Measurements from ENCODE around the gene MT1A. TPM values are rescaled to one million over a fixed set of nuclear protein-coding genes. Genes with fewer than 3 reads are reported as not detected.

Gene MT1A
- total RNA-seq, 1 experiment from 2014 or later: 2.8 TPM

DNA sequence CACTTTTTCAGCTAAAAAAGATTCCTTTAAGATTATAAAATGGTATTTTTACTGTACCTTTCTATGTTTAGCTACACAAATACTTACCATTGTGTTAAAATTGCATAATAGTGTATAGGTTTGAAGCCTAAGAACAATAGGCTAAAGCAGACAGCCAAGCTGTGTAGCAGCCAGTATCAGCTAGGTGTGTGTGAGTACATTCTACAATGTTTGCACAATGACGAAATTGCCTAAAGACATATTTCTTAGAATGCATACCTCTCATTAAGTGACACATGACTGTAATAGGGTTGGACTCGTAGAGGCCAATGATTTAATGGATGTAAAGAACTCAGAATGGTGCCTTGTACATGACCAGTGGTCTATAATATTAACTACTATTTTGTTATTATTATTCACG is 11.4 kb downstream of the MT1A start:
- no peaks in the 10 kb centered on the region for H3K36me3 Mint-ChIP-seq
- POLR2A ChIA-PET: no interaction called here
- DNase-seq (ENCODE audit: low spot score): no peak
- H3K4me1 Mint-ChIP-seq: 0 out of 2 replicates have a peak, but pooled peaks cover 5% of the 10 kb centered on the region
- TF ChIP-seq IRF2 (CRISPR knock-in tag; IDR thresholded peaks at IDR 0.05; ENCODE audit: borderline replicate concordance, low read depth) (no peak), KAT7 (CRISPR knock-in tag; IDR thresholded peaks at IDR 0.05; ENCODE audit: borderline replicate concordance) (no peak), JUN (CRISPR knock-in tag; IDR thresholded peaks at IDR 0.05) (no peak)
- peaks cover 94% of the 10 kb centered on the region for H3K27me3 Mint-ChIP-seq (ENCODE audit: low read depth)
- H3K9me3 Mint-ChIP-seq: no peaks in the 10 kb centered on the region
- CTCF ChIA-PET: interaction anchor here (1.4 kb wide), 1 partner anchor 8 kb away, joined by 3 read pairs; the partner anchor contains the start of gene MT1F
- H3K27ac Mint-ChIP-seq: no peak overlapping the region
- ATAC-seq: no peak
- no peak overlapping the region for H3K4me3 Mint-ChIP-seq

DNA sequence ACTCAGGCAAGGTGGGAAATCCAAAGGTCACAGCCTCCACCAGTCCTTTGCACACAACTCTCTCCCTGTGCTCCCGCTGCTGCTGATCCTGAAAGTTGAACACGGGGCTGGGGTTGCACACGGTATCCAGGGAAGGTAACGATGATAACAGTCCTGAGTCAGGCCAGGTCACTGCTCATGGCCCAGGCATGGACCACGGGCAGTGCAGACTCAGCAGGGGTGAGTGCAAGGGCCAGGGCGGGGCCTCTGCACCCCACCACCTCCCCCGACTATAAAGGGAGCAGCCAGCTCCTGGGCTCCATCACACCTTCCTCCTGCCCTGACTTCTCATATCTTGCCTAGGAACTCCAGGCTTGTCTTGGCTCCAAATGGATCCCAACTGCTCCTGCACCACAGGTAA is 13.1 kb downstream of the MT1A start, which contains the start of gene MT1B:
Gene MT1B, plus strand, starts transcription at position 301 of the 400 bp plus-strand sequence. Its CDS starts 68 bp downstream, at position 369.
- peaks cover 91% of the 10 kb centered on the region for H3K27me3 Mint-ChIP-seq (ENCODE audit: low read depth)
- TF ChIP-seq CREM (CRISPR knock-in tag; IDR thresholded peaks at IDR 0.05) (no peak), MXD4 (CRISPR knock-in tag; IDR thresholded peaks at IDR 0.05; ENCODE audit: borderline replicate concordance) (no peak), NR3C1 (CRISPR knock-in tag; conservative IDR thresholded peaks at IDR 0.05; ENCODE audit: low read depth) (no peak), ZNF416 (CRISPR knock-in tag; IDR thresholded peaks at IDR 0.05) (no peak), ZNF317 (CRISPR knock-in tag; IDR thresholded peaks at IDR 0.05; ENCODE audit: borderline replicate concordance, low read depth) (no peak), NFYB (CRISPR knock-in tag; conservative IDR thresholded peaks at IDR 0.05; ENCODE audit: low read depth) (no peak), TCF7 (CRISPR knock-in tag; IDR thresholded peaks at IDR 0.05; ENCODE audit: low read depth) (no peak), ETV6 (CRISPR knock-in tag; IDR thresholded peaks at IDR 0.05) (no peak), FOXK1 (CRISPR knock-in tag; IDR thresholded peaks at IDR 0.05) (no peak), EMX1 (CRISPR knock-in tag; IDR thresholded peaks at IDR 0.05) (no peak), ZBTB21 (CRISPR knock-in tag; IDR thresholded peaks at IDR 0.05; ENCODE audit: borderline replicate concordance) (no peak)
- TF ChIP-seq, protein P1, sequence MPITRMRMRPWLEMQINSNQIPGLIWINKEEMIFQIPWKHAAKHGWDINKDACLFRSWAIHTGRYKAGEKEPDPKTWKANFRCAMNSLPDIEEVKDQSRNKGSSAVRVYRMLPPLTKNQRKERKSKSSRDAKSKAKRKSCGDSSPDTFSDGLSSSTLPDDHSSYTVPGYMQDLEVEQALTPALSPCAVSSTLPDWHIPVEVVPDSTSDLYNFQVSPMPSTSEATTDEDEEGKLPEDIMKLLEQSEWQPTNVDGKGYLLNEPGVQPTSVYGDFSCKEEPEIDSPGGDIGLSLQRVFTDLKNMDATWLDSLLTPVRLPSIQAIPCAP (CRISPR knock-in tag; IDR thresholded peaks at IDR 0.05): no peak
- TF ChIP-seq, protein P2, sequence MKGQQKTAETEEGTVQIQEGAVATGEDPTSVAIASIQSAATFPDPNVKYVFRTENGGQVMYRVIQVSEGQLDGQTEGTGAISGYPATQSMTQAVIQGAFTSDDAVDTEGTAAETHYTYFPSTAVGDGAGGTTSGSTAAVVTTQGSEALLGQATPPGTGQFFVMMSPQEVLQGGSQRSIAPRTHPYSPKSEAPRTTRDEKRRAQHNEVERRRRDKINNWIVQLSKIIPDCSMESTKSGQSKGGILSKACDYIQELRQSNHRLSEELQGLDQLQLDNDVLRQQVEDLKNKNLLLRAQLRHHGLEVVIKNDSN (CRISPR knock-in tag; IDR thresholded peaks at IDR 0.05): no peak
- TF ChIP-seq, protein P3, sequence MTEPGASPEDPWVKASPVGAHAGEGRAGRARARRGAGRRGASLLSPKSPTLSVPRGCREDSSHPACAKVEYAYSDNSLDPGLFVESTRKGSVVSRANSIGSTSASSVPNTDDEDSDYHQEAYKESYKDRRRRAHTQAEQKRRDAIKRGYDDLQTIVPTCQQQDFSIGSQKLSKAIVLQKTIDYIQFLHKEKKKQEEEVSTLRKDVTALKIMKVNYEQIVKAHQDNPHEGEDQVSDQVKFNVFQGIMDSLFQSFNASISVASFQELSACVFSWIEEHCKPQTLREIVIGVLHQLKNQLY (CRISPR knock-in tag; IDR thresholded peaks at IDR 0.05): no peak
- TF ChIP-seq, protein P4, sequence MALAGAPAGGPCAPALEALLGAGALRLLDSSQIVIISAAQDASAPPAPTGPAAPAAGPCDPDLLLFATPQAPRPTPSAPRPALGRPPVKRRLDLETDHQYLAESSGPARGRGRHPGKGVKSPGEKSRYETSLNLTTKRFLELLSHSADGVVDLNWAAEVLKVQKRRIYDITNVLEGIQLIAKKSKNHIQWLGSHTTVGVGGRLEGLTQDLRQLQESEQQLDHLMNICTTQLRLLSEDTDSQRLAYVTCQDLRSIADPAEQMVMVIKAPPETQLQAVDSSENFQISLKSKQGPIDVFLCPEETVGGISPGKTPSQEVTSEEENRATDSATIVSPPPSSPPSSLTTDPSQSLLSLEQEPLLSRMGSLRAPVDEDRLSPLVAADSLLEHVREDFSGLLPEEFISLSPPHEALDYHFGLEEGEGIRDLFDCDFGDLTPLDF (CRISPR knock-in tag; IDR thresholded peaks at IDR 0.05): no peak
- TF ChIP-seq, protein P5, sequence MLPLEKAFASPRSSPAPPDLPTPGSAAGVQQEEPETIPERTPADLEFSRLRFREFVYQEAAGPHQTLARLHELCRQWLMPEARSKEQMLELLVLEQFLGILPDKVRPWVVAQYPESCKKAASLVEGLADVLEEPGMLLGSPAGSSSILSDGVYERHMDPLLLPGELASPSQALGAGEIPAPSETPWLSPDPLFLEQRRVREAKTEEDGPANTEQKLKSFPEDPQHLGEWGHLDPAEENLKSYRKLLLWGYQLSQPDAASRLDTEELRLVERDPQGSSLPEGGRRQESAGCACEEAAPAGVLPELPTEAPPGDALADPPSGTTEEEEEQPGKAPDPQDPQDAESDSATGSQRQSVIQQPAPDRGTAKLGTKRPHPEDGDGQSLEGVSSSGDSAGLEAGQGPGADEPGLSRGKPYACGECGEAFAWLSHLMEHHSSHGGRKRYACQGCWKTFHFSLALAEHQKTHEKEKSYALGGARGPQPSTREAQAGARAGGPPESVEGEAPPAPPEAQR (CRISPR knock-in tag; IDR thresholded peaks at IDR 0.05): no peak
- TF ChIP-seq, protein P6, sequence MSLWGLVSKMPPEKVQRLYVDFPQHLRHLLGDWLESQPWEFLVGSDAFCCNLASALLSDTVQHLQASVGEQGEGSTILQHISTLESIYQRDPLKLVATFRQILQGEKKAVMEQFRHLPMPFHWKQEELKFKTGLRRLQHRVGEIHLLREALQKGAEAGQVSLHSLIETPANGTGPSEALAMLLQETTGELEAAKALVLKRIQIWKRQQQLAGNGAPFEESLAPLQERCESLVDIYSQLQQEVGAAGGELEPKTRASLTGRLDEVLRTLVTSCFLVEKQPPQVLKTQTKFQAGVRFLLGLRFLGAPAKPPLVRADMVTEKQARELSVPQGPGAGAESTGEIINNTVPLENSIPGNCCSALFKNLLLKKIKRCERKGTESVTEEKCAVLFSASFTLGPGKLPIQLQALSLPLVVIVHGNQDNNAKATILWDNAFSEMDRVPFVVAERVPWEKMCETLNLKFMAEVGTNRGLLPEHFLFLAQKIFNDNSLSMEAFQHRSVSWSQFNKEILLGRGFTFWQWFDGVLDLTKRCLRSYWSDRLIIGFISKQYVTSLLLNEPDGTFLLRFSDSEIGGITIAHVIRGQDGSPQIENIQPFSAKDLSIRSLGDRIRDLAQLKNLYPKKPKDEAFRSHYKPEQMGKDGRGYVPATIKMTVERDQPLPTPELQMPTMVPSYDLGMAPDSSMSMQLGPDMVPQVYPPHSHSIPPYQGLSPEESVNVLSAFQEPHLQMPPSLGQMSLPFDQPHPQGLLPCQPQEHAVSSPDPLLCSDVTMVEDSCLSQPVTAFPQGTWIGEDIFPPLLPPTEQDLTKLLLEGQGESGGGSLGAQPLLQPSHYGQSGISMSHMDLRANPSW (CRISPR knock-in tag; conservative IDR thresholded peaks at IDR 0.05; ENCODE audit: low read depth): no peak
- CTCF ChIA-PET: interaction anchor here (1.6 kb wide), 1 partner anchor 8 kb away, joined by 3 read pairs; no protein-coding TSS in a partner anchor
- H3K9me3 Mint-ChIP-seq: no peaks in the 10 kb centered on the region
- H3K36me3 Mint-ChIP-seq: no peaks in the 10 kb centered on the region
- POLR2A ChIA-PET: no interaction called here
- no peak for DNase-seq (ENCODE audit: low spot score)
- no peak for ATAC-seq
- no peak within 1 kb of the TSS for H3K27ac Mint-ChIP-seq
- H3K4me1 Mint-ChIP-seq: 0 out of 2 replicates have a peak, but pooled peaks cover 5% of the 10 kb centered on the region
- H3K4me3 Mint-ChIP-seq: no peak within 1 kb of the TSS
